MCF 10A (cell line): Measurements from ENCODE around the gene MYL5. TPM values are rescaled to one million over a fixed set of nuclear protein-coding genes. Genes with fewer than 3 reads are reported as not detected.
A peak's percentile ranks its signal among the peaks of the same experiment; 100 is the strongest.

Experiments
- BruUV-seq: library from RNA; stranded (reverse); fragments of 400-500 nt; replicated peaks from 2 replicates; lab custom pipeline; 2021; lab: Mats Ljungman, UMichigan
- CTCF ChIA-PET: fragments of 300-600 bp; sonication (Branson Sonifier 250); formaldehyde crosslinking; extraction: SDS; loops from one replicate; lab custom pipeline; 2021; ENCODE audit warnings: antibody characterized with exemption, inconsistent platforms; lab: Yijun Ruan, JAX
- POLR2A ChIA-PET: fragments of 300-600, 350-650 bp; sonication (Branson Sonifier 250); formaldehyde crosslinking; extraction: SDS; loops from one replicate; lab custom pipeline; 2020; ENCODE audit warnings: antibody characterized with exemption, inconsistent platforms; lab: Yijun Ruan, JAX
- DNase-seq: peaks from one replicate; pipeline ENCODE4 v3.0.0-alpha.2; 2018; ENCODE audit not compliant: unreplicated experiment
- H3K27ac Mint-ChIP-seq: one replicate; pipeline ENCODE4 v1.8.0; 2022; ENCODE audit warnings: mild to moderate bottlenecking, low read depth, mixed read lengths; ENCODE audit not compliant: unreplicated experiment
- H3K27me3 Mint-ChIP-seq: one replicate; pipeline ENCODE4 v1.8.0; 2022; ENCODE audit warnings: mixed read lengths; ENCODE audit not compliant: insufficient read depth, unreplicated experiment
- H3K36me3 Mint-ChIP-seq: one replicate; pipeline ENCODE4 v1.8.0; 2022; ENCODE audit warnings: mild to moderate bottlenecking, moderate library complexity, mixed read lengths; ENCODE audit not compliant: insufficient read depth, unreplicated experiment
- H3K4me1 Mint-ChIP-seq: one replicate; pipeline ENCODE4 v1.8.0; 2022; ENCODE audit warnings: mixed read lengths; ENCODE audit not compliant: insufficient read depth, unreplicated experiment
- H3K4me3 Mint-ChIP-seq: one replicate; pipeline ENCODE4 v1.8.0; 2022; ENCODE audit warnings: mild to moderate bottlenecking, moderate library complexity, mixed read lengths; ENCODE audit not compliant: unreplicated experiment
- H3K9me3 Mint-ChIP-seq: one replicate; pipeline ENCODE4 v1.8.0; 2022; ENCODE audit warnings: mixed read lengths; ENCODE audit not compliant: unreplicated experiment
- intact Hi-C: fragments of 100-400 bp; cut with micrococcal nuclease; formaldehyde crosslinking; loops from 2 replicates; pipeline ENCODE4 v1.14.1; 2022
- total RNA-seq: library from RNA; stranded (reverse); gene quantifications from 2 replicates; pipeline ENCODE4 v1.2.3, GENCODE V29; 2022
- TF ChIP-seq, protein P1 (sequence below): fragments of 200-600 bp; IDR thresholded peaks from one replicate; pipeline ENCODE4 v1.8.0; 2022; ENCODE audit warnings: antibody characterized with exemption, mild to moderate bottlenecking; ENCODE audit not compliant: unreplicated experiment

MYL5 gene
- total RNA-seq, 1 experiment from 2014 or later: 32.9 TPM

DNA sequence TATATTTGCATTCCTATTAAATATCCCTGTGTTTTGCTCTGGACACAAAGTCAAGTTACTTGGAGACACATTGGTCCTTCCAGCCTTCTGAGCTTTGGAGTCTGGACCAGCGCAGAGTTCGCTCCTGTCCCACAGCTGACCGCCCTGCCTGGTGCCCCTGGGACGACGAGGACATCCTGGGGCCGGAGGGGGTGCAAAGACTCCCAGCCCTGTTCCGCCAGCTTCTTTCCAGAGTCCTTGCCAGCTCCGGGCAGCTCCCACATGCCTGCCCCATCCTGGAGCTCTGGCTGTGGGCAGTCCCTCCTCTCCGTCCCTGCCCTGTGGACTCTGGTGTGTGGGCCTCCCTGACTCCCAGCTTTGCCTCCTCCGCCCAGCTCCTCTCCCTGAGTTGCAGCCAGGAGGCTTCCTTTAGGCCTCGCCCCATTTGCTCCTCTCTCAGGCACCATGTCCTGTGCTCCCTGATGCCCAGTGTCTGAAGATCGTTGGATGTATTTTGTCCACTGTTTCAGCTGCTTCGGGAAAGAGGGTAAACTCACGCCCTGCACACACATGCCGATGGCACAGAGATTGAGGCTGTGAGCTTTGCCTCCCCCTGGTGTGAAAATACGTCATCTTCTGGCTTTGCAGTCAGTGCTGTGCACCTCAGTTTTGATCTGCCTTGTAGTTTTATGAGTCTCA, 26.4 kb downstream of the MYL5 start:
- no TSS peak for BruUV-seq
- Mint-ChIP-seq H3K4me1 (peaks cover 5% of the 10 kb centered on the region), H3K27ac (no peak overlapping the region), H3K27me3 (no peaks in the 10 kb centered on the region), H3K9me3 (no peaks in the 10 kb centered on the region), H3K4me3 (no peak overlapping the region), H3K36me3 (peaks cover 6% of the 10 kb centered on the region)
- intact Hi-C loops: no loop called here
- no peak for DNase-seq
- TF ChIP-seq, protein P1, sequence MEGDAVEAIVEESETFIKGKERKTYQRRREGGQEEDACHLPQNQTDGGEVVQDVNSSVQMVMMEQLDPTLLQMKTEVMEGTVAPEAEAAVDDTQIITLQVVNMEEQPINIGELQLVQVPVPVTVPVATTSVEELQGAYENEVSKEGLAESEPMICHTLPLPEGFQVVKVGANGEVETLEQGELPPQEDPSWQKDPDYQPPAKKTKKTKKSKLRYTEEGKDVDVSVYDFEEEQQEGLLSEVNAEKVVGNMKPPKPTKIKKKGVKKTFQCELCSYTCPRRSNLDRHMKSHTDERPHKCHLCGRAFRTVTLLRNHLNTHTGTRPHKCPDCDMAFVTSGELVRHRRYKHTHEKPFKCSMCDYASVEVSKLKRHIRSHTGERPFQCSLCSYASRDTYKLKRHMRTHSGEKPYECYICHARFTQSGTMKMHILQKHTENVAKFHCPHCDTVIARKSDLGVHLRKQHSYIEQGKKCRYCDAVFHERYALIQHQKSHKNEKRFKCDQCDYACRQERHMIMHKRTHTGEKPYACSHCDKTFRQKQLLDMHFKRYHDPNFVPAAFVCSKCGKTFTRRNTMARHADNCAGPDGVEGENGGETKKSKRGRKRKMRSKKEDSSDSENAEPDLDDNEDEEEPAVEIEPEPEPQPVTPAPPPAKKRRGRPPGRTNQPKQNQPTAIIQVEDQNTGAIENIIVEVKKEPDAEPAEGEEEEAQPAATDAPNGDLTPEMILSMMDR: no peak
- ChIA-PET POLR2A (interaction anchor here (0.9 to 2.7 kb wide), 4 partner anchors 14 to 52 kb away, joined by 3 to 12 read pairs (median 4); partner anchors contain the start of genes ATP5ME and MYL5), CTCF (interaction anchor here (0.6 to 2.2 kb wide), 4 partner anchors 16 to 90 kb away, joined by 3 to 7 read pairs (median 4); no protein-coding TSS in a partner anchor)

GRCh38 chr4:702618-703048, 28.3 kb downstream of the MYL5 start:
- Mint-ChIP-seq H3K27me3 (no peaks in the 10 kb centered on the region), H3K27ac (no peak overlapping the region), H3K4me1 (peaks cover 5% of the 10 kb centered on the region), H3K4me3 (no peak overlapping the region), H3K9me3 (no peaks in the 10 kb centered on the region), H3K36me3 (no peaks in the 10 kb centered on the region)
- intact Hi-C loops: no loop called here
- ChIA-PET CTCF (no interaction called here), POLR2A (no interaction called here)
- BruUV-seq: no TSS peak
- no peak for DNase-seq
- TF ChIP-seq, protein P1: no peak

- Mint-ChIP-seq H3K4me1 (peaks cover 9% of the 10 kb centered on the region), H3K27me3 (no peaks in the 10 kb centered on the region), H3K9me3 (no peaks in the 10 kb centered on the region), H3K36me3 (no peaks in the 10 kb centered on the region), H3K4me3 (no peak overlapping the region), H3K27ac (peak overlapping the region; percentile 46)
- no peak for DNase-seq
- intact Hi-C loops: no loop called here
- ChIA-PET CTCF (no interaction called here), POLR2A (no interaction called here)
- BruUV-seq: no TSS peak
- TF ChIP-seq, protein P1: no peak
Measured at GRCh38 chr4:703336-704197, 29.2 kb downstream of the MYL5 start.
